MCF 10A (cell line): ENCODE measurements around the gene ZFHX3. TPM values are rescaled to one million over a fixed set of nuclear protein-coding genes. Genes with fewer than 3 reads are reported as not detected.

Source experiments
- BruUV-seq: library from RNA; stranded (reverse); fragments of 400-500 nt; replicated peaks from 2 replicates; lab custom pipeline; 2021; lab: Mats Ljungman, UMichigan
- CTCF ChIA-PET: fragments of 300-600 bp; sonication (Branson Sonifier 250); formaldehyde crosslinking; extraction: SDS; loops from one replicate; lab custom pipeline; 2021; ENCODE audit warnings: antibody characterized with exemption, inconsistent platforms; lab: Yijun Ruan, JAX
- POLR2A ChIA-PET: fragments of 300-600, 350-650 bp; sonication (Branson Sonifier 250); formaldehyde crosslinking; extraction: SDS; loops from one replicate; lab custom pipeline; 2020; ENCODE audit warnings: antibody characterized with exemption, inconsistent platforms; lab: Yijun Ruan, JAX
- DNase-seq: peaks from one replicate; pipeline ENCODE4 v3.0.0-alpha.2; 2018; ENCODE audit not compliant: unreplicated experiment
- H3K27ac Mint-ChIP-seq: one replicate; pipeline ENCODE4 v1.8.0; 2022; ENCODE audit warnings: mild to moderate bottlenecking, low read depth, mixed read lengths; ENCODE audit not compliant: unreplicated experiment
- H3K27me3 Mint-ChIP-seq: one replicate; pipeline ENCODE4 v1.8.0; 2022; ENCODE audit warnings: mixed read lengths; ENCODE audit not compliant: insufficient read depth, unreplicated experiment
- H3K36me3 Mint-ChIP-seq: one replicate; pipeline ENCODE4 v1.8.0; 2022; ENCODE audit warnings: mild to moderate bottlenecking, moderate library complexity, mixed read lengths; ENCODE audit not compliant: insufficient read depth, unreplicated experiment
- H3K4me1 Mint-ChIP-seq: one replicate; pipeline ENCODE4 v1.8.0; 2022; ENCODE audit warnings: mixed read lengths; ENCODE audit not compliant: insufficient read depth, unreplicated experiment
- H3K4me3 Mint-ChIP-seq: one replicate; pipeline ENCODE4 v1.8.0; 2022; ENCODE audit warnings: mild to moderate bottlenecking, moderate library complexity, mixed read lengths; ENCODE audit not compliant: unreplicated experiment
- H3K9me3 Mint-ChIP-seq: one replicate; pipeline ENCODE4 v1.8.0; 2022; ENCODE audit warnings: mixed read lengths; ENCODE audit not compliant: unreplicated experiment
- intact Hi-C: fragments of 100-400 bp; cut with micrococcal nuclease; formaldehyde crosslinking; loops from 2 replicates; pipeline ENCODE4 v1.14.1; 2022
- total RNA-seq: library from RNA; stranded (reverse); gene quantifications from 2 replicates; pipeline ENCODE4 v1.2.3, GENCODE V29; 2022
- TF ChIP-seq, protein P1 (sequence below): fragments of 200-600 bp; IDR thresholded peaks from one replicate; pipeline ENCODE4 v1.8.0; 2022; ENCODE audit warnings: antibody characterized with exemption, mild to moderate bottlenecking; ENCODE audit not compliant: unreplicated experiment

ZFHX3 gene
- total RNA-seq, 1 experiment from 2014 or later: 27.4 TPM

GRCh38 chr16:72977127-72977526 lies 70.8 kb downstream of the ZFHX3 start:
- no peak for DNase-seq
- TF ChIP-seq, protein P1, sequence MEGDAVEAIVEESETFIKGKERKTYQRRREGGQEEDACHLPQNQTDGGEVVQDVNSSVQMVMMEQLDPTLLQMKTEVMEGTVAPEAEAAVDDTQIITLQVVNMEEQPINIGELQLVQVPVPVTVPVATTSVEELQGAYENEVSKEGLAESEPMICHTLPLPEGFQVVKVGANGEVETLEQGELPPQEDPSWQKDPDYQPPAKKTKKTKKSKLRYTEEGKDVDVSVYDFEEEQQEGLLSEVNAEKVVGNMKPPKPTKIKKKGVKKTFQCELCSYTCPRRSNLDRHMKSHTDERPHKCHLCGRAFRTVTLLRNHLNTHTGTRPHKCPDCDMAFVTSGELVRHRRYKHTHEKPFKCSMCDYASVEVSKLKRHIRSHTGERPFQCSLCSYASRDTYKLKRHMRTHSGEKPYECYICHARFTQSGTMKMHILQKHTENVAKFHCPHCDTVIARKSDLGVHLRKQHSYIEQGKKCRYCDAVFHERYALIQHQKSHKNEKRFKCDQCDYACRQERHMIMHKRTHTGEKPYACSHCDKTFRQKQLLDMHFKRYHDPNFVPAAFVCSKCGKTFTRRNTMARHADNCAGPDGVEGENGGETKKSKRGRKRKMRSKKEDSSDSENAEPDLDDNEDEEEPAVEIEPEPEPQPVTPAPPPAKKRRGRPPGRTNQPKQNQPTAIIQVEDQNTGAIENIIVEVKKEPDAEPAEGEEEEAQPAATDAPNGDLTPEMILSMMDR: no peak
- intact Hi-C loops: no loop called here
- Mint-ChIP-seq H3K4me3 (no peak overlapping the region), H3K27ac (no peak overlapping the region), H3K9me3 (no peaks in the 10 kb centered on the region), H3K27me3 (no peaks in the 10 kb centered on the region), H3K4me1 (peaks cover 14% of the 10 kb centered on the region), H3K36me3 (peaks cover 16% of the 10 kb centered on the region)
- ChIA-PET POLR2A (interaction anchor here (0.6 to 0.7 kb wide), 2 partner anchors 12 to 142 kb away, joined by 3 read pairs; no protein-coding TSS in a partner anchor), CTCF (interaction anchor here (0.6 kb wide), 1 partner anchor 11 kb away, joined by 3 read pairs; no protein-coding TSS in a partner anchor)
- no TSS peak for BruUV-seq

- no peak for DNase-seq
- Mint-ChIP-seq H3K27me3 (no peaks in the 10 kb centered on the region), H3K36me3 (peaks cover 16% of the 10 kb centered on the region), H3K4me1 (peaks cover 16% of the 10 kb centered on the region), H3K27ac (no peak overlapping the region), H3K4me3 (no peak overlapping the region), H3K9me3 (no peaks in the 10 kb centered on the region)
- no TSS peak for BruUV-seq
- TF ChIP-seq, protein P1: no peak
- intact Hi-C loops: no loop called here
- ChIA-PET POLR2A (no interaction called here), CTCF (interaction anchor here (1.7 to 1.8 kb wide), 2 partner anchors 24 to 44 kb away, joined by 5 read pairs; no protein-coding TSS in a partner anchor)
Observed at GRCh38 chr16:72976438-72977064, 71.4 kb downstream of the ZFHX3 start.

- ChIA-PET POLR2A (interaction anchor here (0.6 kb wide), 1 partner anchor 12 kb away, joined by 3 read pairs; no protein-coding TSS in a partner anchor), CTCF (interaction anchor here (1.0 to 1.8 kb wide), 4 partner anchors 23 to 508 kb away, joined by 3 to 5 read pairs (median 4); no protein-coding TSS in a partner anchor)
- Mint-ChIP-seq H3K36me3 (peaks cover 16% of the 10 kb centered on the region), H3K4me1 (peaks cover 16% of the 10 kb centered on the region), H3K9me3 (no peaks in the 10 kb centered on the region), H3K27ac (no peak overlapping the region), H3K27me3 (no peaks in the 10 kb centered on the region), H3K4me3 (no peak overlapping the region)
- DNase-seq: no peak
- intact Hi-C loops: no loop called here
- TF ChIP-seq, protein P1: no peak
- no TSS peak for BruUV-seq
Observed at GRCh38 chr16:72975809-72976437, 72.0 kb downstream of the ZFHX3 start.

DNA sequence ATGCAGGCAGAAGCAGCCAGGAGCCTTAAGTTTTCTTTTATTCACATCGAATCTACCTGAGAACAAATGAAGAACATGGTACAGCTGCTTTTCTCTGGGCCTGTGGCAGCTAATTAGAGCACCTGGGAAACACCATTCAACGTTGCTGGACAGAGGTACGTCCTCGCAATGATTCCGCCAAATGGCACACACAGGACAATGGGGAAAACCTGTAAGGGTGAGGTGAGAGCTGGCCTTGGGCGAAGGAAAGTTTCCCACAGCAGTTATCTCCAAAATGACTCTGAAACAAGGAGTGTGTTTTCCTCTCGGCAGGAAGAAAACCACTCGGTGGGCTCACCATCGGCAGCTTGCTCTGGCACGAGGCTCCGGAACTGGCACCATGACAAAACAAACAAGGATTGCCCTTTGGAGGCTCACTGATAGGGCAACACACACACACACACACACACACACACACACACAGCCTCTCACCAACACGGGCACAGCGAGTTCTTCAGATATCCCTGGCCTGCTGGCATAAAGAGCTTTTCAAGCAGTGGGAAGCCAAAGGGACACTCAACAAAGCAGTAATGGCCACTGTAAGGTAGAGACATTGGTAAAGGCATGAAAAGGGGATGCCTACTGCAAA lies 73.7 kb downstream of the ZFHX3 start:
- intact Hi-C loops: no loop called here
- H3K36me3 Mint-ChIP-seq: peaks cover 16% of the 10 kb centered on the region
- H3K27ac Mint-ChIP-seq: no peak overlapping the region
- peaks cover 16% of the 10 kb centered on the region for H3K4me1 Mint-ChIP-seq
- H3K4me3 Mint-ChIP-seq: no peak overlapping the region
- no TSS peak for BruUV-seq
- H3K27me3 Mint-ChIP-seq: no peaks in the 10 kb centered on the region
- TF ChIP-seq, protein P1: no peak
- no peak for DNase-seq
- POLR2A ChIA-PET: no interaction called here
- CTCF ChIA-PET: interaction anchor here (0.8 to 1.1 kb wide), 3 partner anchors 13 to 73 kb away, joined by 3 to 5 read pairs (median 3); partner anchors contain the start of gene ZFHX3
- H3K9me3 Mint-ChIP-seq: no peaks in the 10 kb centered on the region
